Neural cell (in vitro differentiated cells): Measurements from ENCODE around the gene COBL. TPM values are rescaled to one million over a fixed set of nuclear protein-coding genes. Genes with fewer than 3 reads are reported as not detected.

Source experiments
- H2AFZ ChIP-seq: fragments of 200-600, 300-800 bp; sonication (generic), shearing (Covaris generic); 2 replicates; pipeline ENCODE4 v1.6.0; 2014; ENCODE audit warnings: low read depth, mild to moderate bottlenecking, antibody characterized with exemption, low read length, moderate library complexity
- H3F3A ChIP-seq: fragments of 200-600 bp; shearing (Covaris generic); 2 replicates; pipeline ENCODE4 v1.6.1; 2016; ENCODE audit warnings: mild to moderate bottlenecking, moderate library complexity, mixed read lengths, antibody characterized with exemption, low read length; ENCODE audit not compliant: insufficient read depth, poor library complexity, severe bottlenecking
- H3K27ac ChIP-seq: fragments of 200-600, 300-800 bp; sonication (generic), shearing (Covaris generic); 2 replicates; pipeline ENCODE4 v1.5.1; 2014; ENCODE audit warnings: mild to moderate bottlenecking, low read length, moderate library complexity
- H3K27me3 ChIP-seq: fragments of 300-800, 200-600 bp; sonication (generic), shearing (Covaris generic); 2 replicates; pipeline ENCODE4 v1.6.0; 2014; ENCODE audit warnings: mild to moderate bottlenecking, low read depth, low read length, moderate library complexity; ENCODE audit not compliant: insufficient read depth
- H3K36me3 ChIP-seq: fragments of 300-800, 200-600 bp; sonication (generic), shearing (Covaris generic); 2 replicates; pipeline ENCODE4 v1.5.1; 2014; ENCODE audit warnings: mild to moderate bottlenecking, antibody characterized with exemption, low read length, moderate library complexity; ENCODE audit not compliant: insufficient read depth
- H3K4me2 ChIP-seq: fragments of 300-800, 200-600 bp; sonication (generic), shearing (Covaris generic); 2 replicates; pipeline ENCODE4 v1.6.0; 2014; ENCODE audit warnings: mild to moderate bottlenecking, low read length
- H3K4me3 ChIP-seq: fragments of 300-800, 200-600 bp; sonication (generic), shearing (Covaris generic); 2 replicates; pipeline ENCODE4 v1.5.1; 2014; ENCODE audit warnings: mild to moderate bottlenecking, low read length, moderate library complexity
- H3K79me2 ChIP-seq: fragments of 200-600 bp; shearing (Covaris generic); replicated peaks from 2 replicates; pipeline ENCODE4 v1.6.0; 2014; ENCODE audit warnings: mild to moderate bottlenecking, low read length, moderate library complexity; ENCODE audit not compliant: insufficient read depth
- H3K9ac ChIP-seq: fragments of 300-800, 200-600 bp; sonication (generic), shearing (Covaris generic); 2 replicates; pipeline ENCODE4 v1.6.1; 2016; ENCODE audit warnings: mild to moderate bottlenecking, low read length, mixed read lengths
- H3K9me2 ChIP-seq: fragments of 200-600 bp; shearing (Covaris generic); 2 replicates; pipeline ENCODE4 v1.6.1; 2016; ENCODE audit warnings: mild to moderate bottlenecking, low read length, mixed read lengths; ENCODE audit not compliant: insufficient read depth
- H3K9me3 ChIP-seq: fragments of 200-600, 300-800 bp; sonication (generic), shearing (Covaris generic); 2 replicates; pipeline ENCODE4 v1.6.1; 2016; ENCODE audit warnings: mild to moderate bottlenecking, mixed run types, low read length, moderate library complexity, mixed read lengths
- H4K20me1 ChIP-seq: fragments of 200-600 bp; shearing (Covaris generic); 2 replicates; pipeline ENCODE4 v1.6.1; 2016; ENCODE audit warnings: mild to moderate bottlenecking, mixed run types; ENCODE audit not compliant: insufficient read depth
- EP300 ChIP-seq: fragments of 450-650 bp; conservative IDR thresholded peaks from 2 replicates; pipeline ENCODE4 v1.6.1; 2014; ENCODE audit warnings: antibody characterized with exemption, mild to moderate bottlenecking, moderate library complexity; ENCODE audit not compliant: poor library complexity, severe bottlenecking
- EZH2 ChIP-seq: fragments of 200-600, 300-800 bp; shearing (Covaris generic), sonication (generic); IDR thresholded peaks from 2 replicates; pipeline ENCODE4 v1.6.1; 2014; ENCODE audit warnings: antibody characterized with exemption, low read length, borderline replicate concordance, mild to moderate bottlenecking; ENCODE audit not compliant: insufficient read depth, poor library complexity, severe bottlenecking
- MXI1 ChIP-seq: fragments of 450-650 bp; conservative IDR thresholded peaks from 2 replicates; pipeline ENCODE4 v1.6.1; 2014; ENCODE audit warnings: antibody characterized with exemption, mild to moderate bottlenecking; ENCODE audit not compliant: poor library complexity, severe bottlenecking
- POLR2AphosphoS5 ChIP-seq: IDR thresholded peaks from 2 replicates; pipeline ENCODE4 v1.6.1; 2012
- RAD21 ChIP-seq: fragments of 450-650 bp; conservative IDR thresholded peaks from 2 replicates; pipeline ENCODE4 v1.6.1; 2014; ENCODE audit warnings: antibody characterized with exemption, mild to moderate bottlenecking, moderate library complexity
- SMC3 ChIP-seq: fragments of 450-650 bp; conservative IDR thresholded peaks from 2 replicates; pipeline ENCODE4 v1.6.1; 2014; ENCODE audit warnings: antibody characterized with exemption, mild to moderate bottlenecking, moderate library complexity; ENCODE audit not compliant: poor library complexity
- TAF1 ChIP-seq: IDR thresholded peaks from 2 replicates; pipeline ENCODE4 v1.6.1; 2012; ENCODE audit warnings: low read depth
- polyA plus RNA-seq: library from polyadenylated mRNA; depleted of rRNA; stranded (reverse); fragments of >200 nt; gene quantifications from 2 replicates; pipeline ENCODE4 v1.2.3, GENCODE V29; 2014
- TF ChIP-seq, protein P1 (sequence below): fragments of 450-650 bp; IDR thresholded peaks from 2 replicates; pipeline ENCODE4 v1.5.1; 2014; ENCODE audit warnings: antibody characterized with exemption, mild to moderate bottlenecking, moderate library complexity; ENCODE audit not compliant: poor library complexity, severe bottlenecking
- TF ChIP-seq, protein P2 (sequence below): IDR thresholded peaks from 2 replicates; pipeline ENCODE4 v1.6.1; 2012; ENCODE audit warnings: borderline replicate concordance

COBL gene
- polyA plus RNA-seq, 1 donor from 2014 or later: 0.12 TPM

DNA sequence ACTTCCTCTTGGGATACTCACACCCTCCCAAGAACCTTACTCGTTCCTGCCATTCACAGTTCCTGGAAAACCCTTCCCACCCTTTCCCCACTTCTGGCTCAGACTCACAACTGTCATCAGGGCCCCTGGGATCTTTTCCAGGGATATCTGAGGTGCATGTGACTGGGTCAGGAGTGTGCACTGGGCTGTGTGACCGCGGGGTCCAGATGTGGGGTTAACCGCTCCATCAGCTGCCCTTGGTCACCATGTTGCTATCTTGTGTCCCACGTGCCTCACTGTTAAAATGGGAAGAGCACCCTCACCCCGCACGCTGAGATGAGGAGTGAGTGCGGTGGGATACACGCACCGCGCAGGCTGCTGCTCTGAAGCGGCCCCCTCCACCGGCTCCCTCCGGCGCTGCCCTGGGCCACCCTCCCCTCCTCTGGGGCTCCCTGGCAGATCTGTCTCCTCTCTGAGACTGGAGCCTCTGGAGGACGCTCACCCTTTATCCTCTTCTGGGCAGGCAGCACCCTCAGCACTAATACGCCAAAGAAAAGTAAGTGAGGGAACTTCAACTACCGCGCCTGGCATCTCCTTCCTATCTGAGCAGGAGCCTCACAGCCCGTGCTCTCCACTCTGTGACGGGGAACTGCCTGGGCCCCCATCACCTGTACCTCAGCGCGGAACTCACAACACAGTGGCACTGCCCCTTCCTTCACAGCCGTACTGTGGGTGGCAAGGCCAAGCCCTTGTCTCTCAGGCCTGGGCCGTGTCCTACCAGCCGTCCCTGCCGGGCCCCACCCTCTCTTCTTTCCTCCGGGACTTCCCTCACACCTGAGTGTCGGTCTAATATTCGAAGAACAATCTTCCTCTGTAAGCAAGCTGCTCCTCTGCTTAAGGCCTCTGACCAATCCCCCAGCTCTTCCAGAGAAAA lies 15.6 kb downstream of the COBL start:
- no peaks in the 10 kb centered on the region for H4K20me1 ChIP-seq
- no peak for TF ChIP-seq MXI1
- TF ChIP-seq EZH2: no peak
- TF ChIP-seq, protein P1, sequence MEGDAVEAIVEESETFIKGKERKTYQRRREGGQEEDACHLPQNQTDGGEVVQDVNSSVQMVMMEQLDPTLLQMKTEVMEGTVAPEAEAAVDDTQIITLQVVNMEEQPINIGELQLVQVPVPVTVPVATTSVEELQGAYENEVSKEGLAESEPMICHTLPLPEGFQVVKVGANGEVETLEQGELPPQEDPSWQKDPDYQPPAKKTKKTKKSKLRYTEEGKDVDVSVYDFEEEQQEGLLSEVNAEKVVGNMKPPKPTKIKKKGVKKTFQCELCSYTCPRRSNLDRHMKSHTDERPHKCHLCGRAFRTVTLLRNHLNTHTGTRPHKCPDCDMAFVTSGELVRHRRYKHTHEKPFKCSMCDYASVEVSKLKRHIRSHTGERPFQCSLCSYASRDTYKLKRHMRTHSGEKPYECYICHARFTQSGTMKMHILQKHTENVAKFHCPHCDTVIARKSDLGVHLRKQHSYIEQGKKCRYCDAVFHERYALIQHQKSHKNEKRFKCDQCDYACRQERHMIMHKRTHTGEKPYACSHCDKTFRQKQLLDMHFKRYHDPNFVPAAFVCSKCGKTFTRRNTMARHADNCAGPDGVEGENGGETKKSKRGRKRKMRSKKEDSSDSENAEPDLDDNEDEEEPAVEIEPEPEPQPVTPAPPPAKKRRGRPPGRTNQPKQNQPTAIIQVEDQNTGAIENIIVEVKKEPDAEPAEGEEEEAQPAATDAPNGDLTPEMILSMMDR: no peak
- TF ChIP-seq POLR2AphosphoS5: no peak
- TF ChIP-seq, protein P2, sequence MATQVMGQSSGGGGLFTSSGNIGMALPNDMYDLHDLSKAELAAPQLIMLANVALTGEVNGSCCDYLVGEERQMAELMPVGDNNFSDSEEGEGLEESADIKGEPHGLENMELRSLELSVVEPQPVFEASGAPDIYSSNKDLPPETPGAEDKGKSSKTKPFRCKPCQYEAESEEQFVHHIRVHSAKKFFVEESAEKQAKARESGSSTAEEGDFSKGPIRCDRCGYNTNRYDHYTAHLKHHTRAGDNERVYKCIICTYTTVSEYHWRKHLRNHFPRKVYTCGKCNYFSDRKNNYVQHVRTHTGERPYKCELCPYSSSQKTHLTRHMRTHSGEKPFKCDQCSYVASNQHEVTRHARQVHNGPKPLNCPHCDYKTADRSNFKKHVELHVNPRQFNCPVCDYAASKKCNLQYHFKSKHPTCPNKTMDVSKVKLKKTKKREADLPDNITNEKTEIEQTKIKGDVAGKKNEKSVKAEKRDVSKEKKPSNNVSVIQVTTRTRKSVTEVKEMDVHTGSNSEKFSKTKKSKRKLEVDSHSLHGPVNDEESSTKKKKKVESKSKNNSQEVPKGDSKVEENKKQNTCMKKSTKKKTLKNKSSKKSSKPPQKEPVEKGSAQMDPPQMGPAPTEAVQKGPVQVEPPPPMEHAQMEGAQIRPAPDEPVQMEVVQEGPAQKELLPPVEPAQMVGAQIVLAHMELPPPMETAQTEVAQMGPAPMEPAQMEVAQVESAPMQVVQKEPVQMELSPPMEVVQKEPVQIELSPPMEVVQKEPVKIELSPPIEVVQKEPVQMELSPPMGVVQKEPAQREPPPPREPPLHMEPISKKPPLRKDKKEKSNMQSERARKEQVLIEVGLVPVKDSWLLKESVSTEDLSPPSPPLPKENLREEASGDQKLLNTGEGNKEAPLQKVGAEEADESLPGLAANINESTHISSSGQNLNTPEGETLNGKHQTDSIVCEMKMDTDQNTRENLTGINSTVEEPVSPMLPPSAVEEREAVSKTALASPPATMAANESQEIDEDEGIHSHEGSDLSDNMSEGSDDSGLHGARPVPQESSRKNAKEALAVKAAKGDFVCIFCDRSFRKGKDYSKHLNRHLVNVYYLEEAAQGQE: no peak
- no peak for TF ChIP-seq RAD21
- H3K27ac ChIP-seq: no peak overlapping the region
- no peak overlapping the region for H2AFZ ChIP-seq
- no peaks in the 10 kb centered on the region for H3K79me2 ChIP-seq
- H3K9me2 ChIP-seq: no peaks in the 10 kb centered on the region
- no peak overlapping the region for H3K4me2 ChIP-seq
- H3F3A ChIP-seq: no peaks in the 10 kb centered on the region
- H3K27me3 ChIP-seq: no peaks in the 10 kb centered on the region
- H3K36me3 ChIP-seq: no peaks in the 10 kb centered on the region
- no peaks in the 10 kb centered on the region for H3K9me3 ChIP-seq
- no peak overlapping the region for H3K4me3 ChIP-seq
- no peak overlapping the region for H3K9ac ChIP-seq

DNA sequence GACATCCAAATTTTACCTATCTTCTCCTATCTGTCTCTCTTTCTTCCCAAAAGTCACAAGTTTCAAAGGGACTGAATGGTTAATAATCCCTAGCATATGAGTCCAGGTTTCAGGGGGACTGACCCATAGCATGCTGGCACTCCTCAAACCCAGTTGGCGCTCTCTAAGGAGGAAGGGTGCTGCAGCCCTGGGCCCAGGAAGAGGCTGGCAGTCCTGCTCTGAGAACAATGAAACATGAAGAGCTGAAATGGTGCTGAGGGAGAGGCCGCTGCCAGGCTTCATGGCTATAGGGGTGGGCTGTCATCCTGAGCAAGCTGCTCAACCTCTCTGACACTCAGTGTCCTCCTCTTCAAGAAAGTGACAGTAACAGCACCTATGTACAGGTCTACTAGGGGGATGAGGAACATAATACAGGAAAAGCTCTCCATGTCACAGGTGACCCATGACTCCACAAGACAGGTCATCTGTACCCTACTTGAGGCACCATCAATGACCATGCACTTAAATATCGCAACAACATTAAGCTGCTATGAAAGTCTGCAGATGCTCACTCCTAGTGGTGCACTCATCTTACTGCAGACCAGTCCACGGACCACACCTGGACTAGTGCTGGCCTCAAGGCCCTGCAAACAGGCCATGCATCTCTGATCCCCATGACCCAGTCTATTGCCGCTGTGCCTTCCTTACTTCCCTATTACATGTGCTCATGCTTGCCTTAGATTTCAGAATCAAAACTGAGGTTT lies 17.0 kb downstream of the COBL start:
- H4K20me1 ChIP-seq: no peaks in the 10 kb centered on the region
- no peaks in the 10 kb centered on the region for H3K36me3 ChIP-seq
- H3K27me3 ChIP-seq: no peaks in the 10 kb centered on the region
- H3F3A ChIP-seq: no peaks in the 10 kb centered on the region
- H3K4me3 ChIP-seq: no peak overlapping the region
- no peak overlapping the region for H3K27ac ChIP-seq
- H2AFZ ChIP-seq: no peak overlapping the region
- H3K9me3 ChIP-seq: no peaks in the 10 kb centered on the region
- no peaks in the 10 kb centered on the region for H3K79me2 ChIP-seq
- TF ChIP-seq, protein P2: no peak
- TF ChIP-seq EZH2: no peak
- TF ChIP-seq POLR2AphosphoS5: no peak
- no peak for TF ChIP-seq EP300
- TF ChIP-seq, protein P1: no peak
- no peak for TF ChIP-seq RAD21
- no peak for TF ChIP-seq SMC3
- TF ChIP-seq TAF1: no peak
- TF ChIP-seq MXI1: no peak
- H3K9me2 ChIP-seq: no peaks in the 10 kb centered on the region
- H3K4me2 ChIP-seq: no peak overlapping the region
- no peak overlapping the region for H3K9ac ChIP-seq
